VCaP (cell line): Measurements from ENCODE around the gene NDUFB2.
"Not testable (repeated sequence)": the region's sequence is repeated elsewhere in the genome, so short reads cannot be mapped to it uniquely, and the experiment has no call there.

Source experiments
- H3K27ac ChIP-seq: fragments of 450-650 bp; 2 replicates; pipeline ENCODE4 v1.5.1; 2017
- CTCF ChIP-seq: fragments of 450-650 bp; conservative IDR thresholded peaks from 2 replicates; pipeline ENCODE4 v1.5.1; 2017; ENCODE audit warnings: mild to moderate bottlenecking, moderate library complexity

The NDUFB2 gene

DNA sequence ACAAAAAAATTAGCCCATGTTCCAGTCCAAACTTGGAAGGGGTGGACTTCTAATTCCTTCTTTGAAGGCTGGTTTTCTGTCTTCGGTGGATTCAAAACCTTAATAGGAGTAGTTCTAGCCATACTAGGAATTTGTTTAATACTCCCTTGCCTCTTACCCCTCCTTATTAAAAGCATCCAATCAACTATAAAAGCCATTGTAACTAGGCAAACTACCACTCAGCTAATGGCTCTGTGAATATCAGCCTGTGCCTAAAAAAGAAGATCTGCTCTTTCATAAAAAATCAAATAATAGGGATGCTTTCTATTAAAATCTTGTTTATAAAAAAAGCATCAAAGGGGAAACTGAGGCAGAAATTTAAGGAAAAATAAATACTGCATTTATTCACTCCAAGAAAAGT, 27.9 kb upstream of the NDUFB2 start:
- no peak for TF ChIP-seq CTCF

GRCh38 chr7:140669352-140669751, 27.2 kb upstream of the NDUFB2 start:
- no peak for TF ChIP-seq CTCF

More for the DNA sequence above, 27.9 kb upstream of the NDUFB2 start:
- H3K27ac ChIP-seq = no peak overlapping the region

DNA sequence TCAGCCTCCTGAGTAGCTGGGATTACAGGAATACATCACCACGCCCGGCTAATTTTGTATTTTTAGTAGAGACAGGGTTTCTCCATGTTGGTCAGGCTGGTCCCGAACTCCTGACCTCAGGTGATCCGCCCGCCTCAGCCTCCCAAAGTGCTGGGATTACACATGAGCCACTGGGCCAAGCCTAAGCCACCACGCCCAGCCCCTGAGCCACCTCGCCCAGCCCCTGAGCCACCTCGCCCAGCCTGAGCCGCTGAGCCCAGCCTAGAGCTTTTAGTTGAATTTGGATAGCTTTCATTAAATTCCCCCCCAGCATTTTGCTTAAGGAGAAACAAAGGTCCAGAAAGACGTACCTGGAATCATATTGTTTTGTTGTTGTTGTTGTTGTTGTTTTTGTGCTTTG, 26.6 kb upstream of the NDUFB2 start:
- not testable (repeated sequence) for H3K27ac ChIP-seq

More at GRCh38 chr7:140669352-140669751, 27.2 kb upstream of the NDUFB2 start:
- no peak overlapping the region for H3K27ac ChIP-seq

- H3K27ac ChIP-seq = no peak overlapping the region
These were observed 26.1 kb upstream of the NDUFB2 start for GRCh38 chr7:140670343-140670935.

GRCh38 chr7:140671966-140672365, 24.5 kb upstream of the NDUFB2 start:
- peak overlapping the region; percentile 99 for H3K27ac ChIP-seq
- no peak for TF ChIP-seq CTCF

More at GRCh38 chr7:140670343-140670935, 26.1 kb upstream of the NDUFB2 start:
- TF ChIP-seq CTCF = no peak

DNA sequence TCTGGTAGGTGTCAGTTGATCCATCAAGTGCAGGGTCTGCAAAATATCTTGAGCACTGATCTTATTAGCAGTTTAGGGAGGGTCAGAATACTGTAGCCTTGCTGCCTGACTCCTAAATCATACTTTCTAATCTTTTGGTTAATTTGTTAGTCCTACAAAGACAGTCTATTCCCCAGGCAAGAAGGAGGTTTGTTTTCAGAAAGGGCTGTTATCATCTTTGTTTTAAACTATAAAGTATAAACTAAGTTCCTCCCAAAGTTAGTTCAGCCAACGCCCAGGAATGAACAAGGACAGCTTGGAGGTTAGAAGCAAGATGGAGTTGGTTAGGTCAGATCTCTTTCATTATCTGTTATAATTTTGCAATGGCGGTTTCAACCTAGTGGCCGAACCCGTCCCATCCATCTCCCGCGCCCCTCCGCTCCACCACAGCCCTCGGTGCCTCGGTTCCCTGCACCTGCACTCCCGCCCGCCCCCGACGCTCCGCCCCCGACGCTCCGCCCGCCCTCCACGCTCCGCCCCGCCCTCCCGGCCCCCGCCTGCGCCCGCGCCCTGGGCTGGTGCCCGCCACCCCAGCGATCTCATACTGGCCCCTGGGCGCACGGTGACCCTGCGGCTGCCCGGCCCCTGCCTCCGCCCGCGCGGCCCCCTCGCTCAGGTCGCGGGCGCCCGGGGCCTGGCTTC, 24.0 kb upstream of the NDUFB2 start, which contains the start of gene ADCK2:
Gene ADCK2, plus strand, starts transcription at position 564 of the 681 bp plus-strand sequence. CDS start 386 bp downstream, outside the sequence.
- TF ChIP-seq CTCF = no peak
- H3K27ac ChIP-seq = peak within 1 kb of the TSS; percentile 99

GRCh38 chr7:140673063-140673773, 23.3 kb upstream of the NDUFB2 start:
- peak overlapping the region; percentile 99 for H3K27ac ChIP-seq
- peak; percentile 12; the same call in 1 of the 2 replicates for TF ChIP-seq CTCF
